Prostate gland (tissue), 2 donors: ENCODE results near the gene MLLT10.

Experiments used
- POLR2A ChIP-seq: fragments of 450-650 bp; IDR thresholded peaks from one replicate; pipeline ENCODE4 v1.6.1; 2016; ENCODE audit warnings: antibody characterized with exemption, mild to moderate bottlenecking
- POLR2AphosphoS5 ChIP-seq: sonication (generic); formaldehyde crosslinking; IDR thresholded peaks from one replicate; pipeline ENCODE4 v1.6.1; 2017; ENCODE audit warnings: antibody characterized with exemption
- TF ChIP-seq, protein P1 (sequence below), 4 experiments: fragments of 200-600 bp in 2 of 4; fragments of 450-650 bp in 2 of 4; sonication (generic) in 2 of 4; IDR thresholded peaks; 1 replicate in 3 of 4; 2 replicates in 1 of 4; pipeline ENCODE4 v1.5.1; 2016 to 2019; ENCODE audit warnings: antibody characterized with exemption in 4 of 4, mild to moderate bottlenecking in 2 of 4, moderate library complexity in 2 of 4

DNA sequence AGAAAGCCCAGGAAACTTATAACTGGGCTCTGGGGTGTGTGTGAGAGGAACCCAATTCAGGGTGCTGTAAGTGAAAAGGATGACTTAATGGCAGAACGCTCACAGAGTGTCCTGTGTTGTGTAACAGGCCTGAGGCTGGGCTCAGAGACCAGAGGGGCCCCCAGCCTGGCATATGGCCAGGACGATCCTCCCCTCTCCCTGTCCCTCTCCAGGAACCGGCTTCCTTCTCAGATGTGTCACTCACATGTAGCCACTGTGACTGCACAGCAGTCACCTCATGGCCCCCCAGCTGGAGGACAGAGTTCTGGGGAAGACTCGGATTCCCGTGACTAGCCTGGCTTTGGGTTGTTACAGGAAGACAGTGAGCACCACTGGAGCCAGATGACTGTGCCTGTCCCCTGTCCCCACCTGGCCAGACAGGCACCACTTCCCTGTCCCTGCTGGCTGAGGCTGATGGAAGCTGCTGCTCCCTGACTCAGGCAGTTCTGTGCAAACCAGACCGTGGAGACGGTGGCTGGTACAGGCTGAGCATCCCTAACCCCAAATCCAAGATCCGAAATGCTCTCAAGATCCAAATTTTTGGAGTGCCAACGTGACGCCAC lies 220.5 kb downstream of the MLLT10 start:
- TF ChIP-seq, protein P1, sequence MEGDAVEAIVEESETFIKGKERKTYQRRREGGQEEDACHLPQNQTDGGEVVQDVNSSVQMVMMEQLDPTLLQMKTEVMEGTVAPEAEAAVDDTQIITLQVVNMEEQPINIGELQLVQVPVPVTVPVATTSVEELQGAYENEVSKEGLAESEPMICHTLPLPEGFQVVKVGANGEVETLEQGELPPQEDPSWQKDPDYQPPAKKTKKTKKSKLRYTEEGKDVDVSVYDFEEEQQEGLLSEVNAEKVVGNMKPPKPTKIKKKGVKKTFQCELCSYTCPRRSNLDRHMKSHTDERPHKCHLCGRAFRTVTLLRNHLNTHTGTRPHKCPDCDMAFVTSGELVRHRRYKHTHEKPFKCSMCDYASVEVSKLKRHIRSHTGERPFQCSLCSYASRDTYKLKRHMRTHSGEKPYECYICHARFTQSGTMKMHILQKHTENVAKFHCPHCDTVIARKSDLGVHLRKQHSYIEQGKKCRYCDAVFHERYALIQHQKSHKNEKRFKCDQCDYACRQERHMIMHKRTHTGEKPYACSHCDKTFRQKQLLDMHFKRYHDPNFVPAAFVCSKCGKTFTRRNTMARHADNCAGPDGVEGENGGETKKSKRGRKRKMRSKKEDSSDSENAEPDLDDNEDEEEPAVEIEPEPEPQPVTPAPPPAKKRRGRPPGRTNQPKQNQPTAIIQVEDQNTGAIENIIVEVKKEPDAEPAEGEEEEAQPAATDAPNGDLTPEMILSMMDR (IDR thresholded peaks at IDR 0.05), result no peak
- TF ChIP-seq POLR2AphosphoS5 (no peak), POLR2A (no peak)
